Endothelial cell (in vitro differentiated cells): ENCODE data around the gene CD52. TPM values are rescaled to one million over a fixed set of nuclear protein-coding genes. Genes with fewer than 3 reads are reported as not detected.
A peak's percentile ranks its signal among the peaks of the same experiment; 100 is the strongest.

ENCODE experiments used
- DNase-seq: peaks from one replicate; pipeline ENCODE4 v3.0.0; 2021; ENCODE audit warnings: low spot score
- H3K27ac Mint-ChIP-seq: one replicate; pipeline ENCODE4 v1.8.0; 2021; ENCODE audit warnings: mixed read lengths, inconsistent platforms; ENCODE audit not compliant: unreplicated experiment
- H3K27me3 Mint-ChIP-seq: one replicate; pipeline ENCODE4 v1.8.0; 2021; ENCODE audit warnings: mild to moderate bottlenecking, moderate library complexity, mixed read lengths, inconsistent platforms; ENCODE audit not compliant: unreplicated experiment
- H3K36me3 Mint-ChIP-seq: one replicate; pipeline ENCODE4 v1.8.0; 2021; ENCODE audit warnings: mild to moderate bottlenecking, low read depth, mixed read lengths, inconsistent platforms; ENCODE audit not compliant: unreplicated experiment
- H3K4me1 Mint-ChIP-seq: one replicate; pipeline ENCODE4 v1.8.0; 2021; ENCODE audit warnings: mild to moderate bottlenecking, mixed read lengths, inconsistent platforms; ENCODE audit not compliant: unreplicated experiment
- H3K4me3 Mint-ChIP-seq: one replicate; pipeline ENCODE4 v1.8.0; 2021; ENCODE audit warnings: mild to moderate bottlenecking, mixed read lengths, inconsistent platforms; ENCODE audit not compliant: unreplicated experiment
- H3K9me3 Mint-ChIP-seq: one replicate; pipeline ENCODE4 v1.8.0; 2021; ENCODE audit warnings: mixed read lengths, inconsistent platforms; ENCODE audit not compliant: unreplicated experiment
- CTCF ChIP-seq: fragments of 200-600 bp; sonication (generic); IDR thresholded peaks from one replicate; pipeline ENCODE4 v1.5.0; 2021; ENCODE audit warnings: antibody characterized with exemption; ENCODE audit not compliant: unreplicated experiment
- total RNA-seq: library from RNA; stranded (reverse); fragmentation: NEBNext Ultra II Directional; extraction: Animal tissue kit (Norgen Biotek cat#: 25700); gene quantifications from one replicate; pipeline ENCODE4 v1.2.1, GENCODE V29; 2021; ENCODE audit not compliant: unreplicated experiment

Gene CD52
- total RNA-seq, 1 donor from 2014 or later = 21.8 TPM

GRCh38 chr1:26297791-26298124, 20.0 kb upstream of the CD52 start:
- Mint-ChIP-seq H3K27me3 (peaks cover 2% of the 10 kb centered on the region), H3K36me3 (peaks cover 7% of the 10 kb centered on the region), H3K4me3 (no peak overlapping the region), H3K4me1 (peaks cover 23% of the 10 kb centered on the region), H3K27ac (no peak overlapping the region), H3K9me3 (no peaks in the 10 kb centered on the region)
- DNase-seq = no peak
- no peak for TF ChIP-seq CTCF

- no peak overlapping the region for H3K4me3 Mint-ChIP-seq
- no peak overlapping the region for H3K27ac Mint-ChIP-seq
Observed at GRCh38 chr1:26300578-26301275, 17.0 kb upstream of the CD52 start.

DNA sequence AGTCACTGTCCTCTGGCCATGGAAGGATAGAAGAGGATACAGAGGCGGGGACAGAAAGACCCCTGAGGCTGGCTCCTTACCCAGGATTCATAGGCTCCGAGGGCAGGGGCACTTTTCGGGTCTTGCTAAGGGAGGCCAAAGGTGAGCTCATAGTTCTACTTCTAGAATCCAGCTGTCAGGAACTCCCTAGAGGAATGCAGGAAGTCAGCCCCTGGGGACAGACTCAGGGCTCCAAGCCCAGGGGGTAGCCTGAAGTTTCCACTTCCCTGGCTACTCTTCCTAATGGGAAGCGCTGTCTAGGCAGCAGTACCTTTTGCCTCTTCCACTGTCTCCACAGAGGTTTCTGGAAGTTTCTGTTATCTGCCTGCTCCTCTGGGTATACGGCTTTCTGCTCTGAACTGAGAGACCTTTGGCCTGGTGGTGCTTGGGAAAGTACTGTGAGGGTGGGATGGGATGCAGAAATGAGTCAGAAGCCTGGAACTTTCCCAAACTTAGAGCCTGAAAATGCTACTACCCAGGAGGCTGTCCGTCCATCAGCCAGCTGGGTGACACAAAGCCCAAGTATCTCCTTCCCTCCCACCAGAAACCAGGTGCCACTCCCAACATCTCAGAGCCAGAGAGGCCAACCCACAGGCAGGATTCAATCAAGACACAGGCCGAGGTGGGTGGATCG, 14.9 kb upstream of the CD52 start:
- Mint-ChIP-seq H3K27ac (peak overlapping the region; percentile 72), H3K36me3 (no peaks in the 10 kb centered on the region), H3K4me1 (peaks cover 24% of the 10 kb centered on the region), H3K9me3 (no peaks in the 10 kb centered on the region), H3K27me3 (peaks cover 4% of the 10 kb centered on the region), H3K4me3 (no peak overlapping the region)
- no peak for TF ChIP-seq CTCF
- peak; percentile 44 for DNase-seq

More at GRCh38 chr1:26300578-26301275, 17.0 kb upstream of the CD52 start:
- TF ChIP-seq CTCF = no peak
- DNase-seq = no peak
- Mint-ChIP-seq H3K36me3 (no peaks in the 10 kb centered on the region), H3K27me3 (peaks cover 2% of the 10 kb centered on the region), H3K9me3 (no peaks in the 10 kb centered on the region), H3K4me1 (peaks cover 17% of the 10 kb centered on the region)

- no peaks in the 10 kb centered on the region for H3K9me3 Mint-ChIP-seq
- no peak for DNase-seq
- H3K4me1 Mint-ChIP-seq = peaks cover 29% of the 10 kb centered on the region
- no peaks in the 10 kb centered on the region for H3K36me3 Mint-ChIP-seq
- H3K4me3 Mint-ChIP-seq = peak overlapping the region; percentile 99
- peaks cover 2% of the 10 kb centered on the region for H3K27me3 Mint-ChIP-seq
- H3K27ac Mint-ChIP-seq = peak overlapping the region; percentile 95
- no peak for TF ChIP-seq CTCF
Observed at GRCh38 chr1:26305667-26306289, 12.0 kb upstream of the CD52 start.
